ENCODE data around the gene CBLN4. TPM values are rescaled to one million over a fixed set of nuclear protein-coding genes. Genes with fewer than 3 reads are reported as not detected.

CBLN4 gene
- total RNA-seq, 1 donor from 2014 or later: not detected

DNA sequence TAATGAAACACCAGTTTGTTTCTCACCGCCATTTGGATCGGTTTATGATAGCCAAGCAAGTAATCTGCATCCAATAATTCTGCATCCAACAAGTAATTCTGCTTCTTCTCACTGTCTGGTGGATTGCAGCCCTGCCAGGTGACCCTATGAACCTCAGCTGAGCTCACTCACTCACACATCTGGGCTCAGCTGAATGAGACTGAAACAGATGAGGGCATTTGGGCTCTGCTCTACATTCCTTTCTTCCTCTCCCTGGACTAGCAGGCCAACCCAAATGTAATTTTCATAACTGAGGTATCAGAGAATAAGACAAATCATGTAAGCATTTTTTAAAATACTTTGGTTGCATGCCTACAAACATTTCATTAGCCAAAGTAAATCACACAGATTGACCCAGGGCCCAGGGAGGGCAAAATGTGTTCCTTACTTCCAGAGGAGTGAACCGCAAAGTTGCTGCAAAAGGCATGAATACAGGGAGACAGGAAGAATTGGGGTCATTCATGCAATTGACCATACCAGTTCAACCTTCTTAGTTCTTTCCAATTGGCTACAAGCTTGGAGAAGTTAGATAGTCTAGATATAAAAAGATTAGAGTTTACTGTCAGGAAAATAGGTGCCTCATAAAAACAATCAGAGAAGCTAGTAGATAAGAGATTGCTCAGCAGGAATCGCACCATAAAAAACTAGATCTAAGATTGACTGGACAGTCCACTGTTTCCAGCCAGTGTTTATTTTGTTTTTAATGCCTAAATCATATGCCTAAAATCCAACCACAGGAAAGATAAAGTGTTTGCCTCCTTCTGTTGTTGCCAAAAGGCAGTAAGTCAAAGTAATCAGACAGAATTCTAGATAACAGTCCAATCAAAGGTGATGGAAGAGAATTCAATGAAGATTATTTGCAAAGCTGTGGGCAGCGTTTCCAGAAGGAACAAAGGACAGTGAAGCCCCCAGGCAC lies 43.7 kb downstream of the CBLN4 start:
- ATAC-seq (ENCODE audit: poor library complexity) (no peak), DNase-seq (no peak)
- intact Hi-C loops (cut with DNase I): no loop called here

DNA sequence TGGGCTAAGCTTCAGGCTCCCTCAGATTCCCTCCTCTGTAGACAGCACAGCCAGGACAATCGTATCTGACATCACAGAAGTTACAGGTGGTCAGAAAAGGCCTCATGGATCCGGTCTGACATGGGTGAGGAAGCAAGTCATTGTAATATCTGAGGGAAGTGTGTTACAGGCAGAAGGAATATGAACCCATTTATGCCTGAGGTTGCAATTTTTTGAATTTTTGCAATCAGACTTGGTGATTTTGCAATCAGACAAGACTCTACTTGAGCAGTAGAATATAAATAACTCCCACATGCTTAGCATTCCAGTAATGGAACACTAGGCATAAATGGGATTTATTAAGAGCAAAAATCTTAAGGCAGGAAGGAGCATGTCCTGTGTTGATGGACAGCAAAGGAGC lies 52.1 kb downstream of the CBLN4 start:
- ATAC-seq (ENCODE audit: poor library complexity) (no peak), DNase-seq (no peak)
- intact Hi-C loops (cut with DNase I): no loop called here

DNA sequence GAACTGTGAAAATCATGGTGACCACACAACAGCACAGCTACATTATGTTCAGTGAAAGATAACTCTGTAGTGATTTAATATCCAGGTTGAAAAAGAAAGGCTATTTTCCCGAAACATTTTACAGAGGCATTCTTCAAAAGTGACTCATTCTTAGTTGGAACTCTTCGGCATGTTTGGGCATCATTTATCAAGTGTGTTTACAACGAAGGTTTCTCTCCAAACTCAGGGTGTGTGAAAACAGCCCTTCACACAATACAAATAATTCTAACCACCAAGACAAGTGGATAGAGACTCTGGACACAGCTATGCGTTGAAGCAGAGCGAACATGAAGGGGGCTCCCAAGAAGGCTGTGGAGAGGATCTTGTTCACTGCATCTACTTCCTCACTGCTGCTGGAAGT lies 57.6 kb downstream of the CBLN4 start:
- intact Hi-C loops (cut with DNase I): no loop called here
- ATAC-seq (ENCODE audit: poor library complexity) (no peak), DNase-seq (no peak)

Other genes with a start within 250 kb of the CBLN4 start
- not detected for gene MC3R, start 243.2 kb upstream of the CBLN4 start, total RNA-seq